Lower lobe of right lung (tissue), 2 donors: ENCODE results near the gene NR4A3. TPM values are rescaled to one million over a fixed set of nuclear protein-coding genes. Genes with fewer than 3 reads are reported as not detected.

Experiments
- ATAC-seq, 2 donors: fragments of 200-7000 bp; cut with Tn5 transposase; one replicate each; pipeline ENCODE4 v1.9.1; 2020 to 2022; ENCODE audit warnings: mild to moderate bottlenecking in 2 of 2, moderate library complexity in 2 of 2
- DNase-seq: peaks from one replicate; pipeline ENCODE4 v3.0.0-alpha.2; 2020
- H3K27ac ChIP-seq: fragments of 200-600 bp; one replicate; pipeline ENCODE4 v1.8.0; 2022
- H3K27me3 ChIP-seq: fragments of 200-600 bp; one replicate; pipeline ENCODE4 v1.8.0; 2022; ENCODE audit warnings: low read depth
- H3K36me3 ChIP-seq: fragments of 200-600 bp; one replicate; pipeline ENCODE4 v1.8.0; 2022; ENCODE audit warnings: mild to moderate bottlenecking
- H3K4me1 ChIP-seq: fragments of 200-600 bp; one replicate; pipeline ENCODE4 v1.8.0; 2022
- H3K4me3 ChIP-seq: fragments of 200-600 bp; one replicate; pipeline ENCODE4 v1.8.0; 2022; ENCODE audit warnings: mild to moderate bottlenecking
- H3K9me3 ChIP-seq: fragments of 200-600 bp; one replicate; pipeline ENCODE4 v1.8.0; 2022
- intact Hi-C: fragments of 100-400 bp; cut with DNase I; formaldehyde crosslinking; loops from one replicate; pipeline ENCODE4 v1.11.0; 2022
- total RNA-seq: library from RNA; stranded (reverse); fragmentation: NEBNext Ultra II Directional; extraction: Animal tissue kit (Norgen Biotek cat#: 25700); gene quantifications from one replicate; pipeline ENCODE4 v1.2.1, GENCODE V29; 2021
- TF ChIP-seq, protein P1 (sequence below): fragments of 200-600 bp; IDR thresholded peaks from one replicate; pipeline ENCODE4 v1.8.0; 2022; ENCODE audit warnings: antibody characterized with exemption, mild to moderate bottlenecking
- donor health status: DM: no; HTN: yes; CAD: no; lungs with severe emphysema.

NR4A3 gene
- total RNA-seq, 1 donor from 2014 or later: 1.7 TPM

DNA sequence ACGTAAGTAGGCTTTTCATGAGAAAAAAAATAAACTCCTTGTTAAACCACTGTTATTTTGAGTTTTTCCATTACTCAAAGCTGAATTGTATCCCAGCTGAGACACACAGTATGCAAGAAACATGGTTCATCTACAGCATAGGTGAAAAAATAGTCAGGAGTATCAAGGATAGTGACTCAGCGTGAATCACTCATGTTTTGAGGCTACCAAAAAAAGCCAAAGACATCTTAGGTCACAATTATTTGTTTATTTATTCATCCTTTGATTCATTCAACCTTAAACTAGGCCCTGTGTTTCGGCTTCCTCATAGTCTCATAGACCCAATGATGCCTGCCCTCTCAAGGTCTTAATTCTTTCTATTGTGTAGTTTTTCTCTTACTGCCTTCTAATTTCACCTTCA lies 51.8 kb downstream of the NR4A3 start:
- no peak overlapping the region for H3K4me3 ChIP-seq
- no peak overlapping the region for H3K27ac ChIP-seq
- no peaks in the 10 kb centered on the region for H3K27me3 ChIP-seq
- no peak for ATAC-seq
- H3K9me3 ChIP-seq: no peaks in the 10 kb centered on the region
- no peaks in the 10 kb centered on the region for H3K36me3 ChIP-seq
- no peak for DNase-seq
- TF ChIP-seq, protein P1, sequence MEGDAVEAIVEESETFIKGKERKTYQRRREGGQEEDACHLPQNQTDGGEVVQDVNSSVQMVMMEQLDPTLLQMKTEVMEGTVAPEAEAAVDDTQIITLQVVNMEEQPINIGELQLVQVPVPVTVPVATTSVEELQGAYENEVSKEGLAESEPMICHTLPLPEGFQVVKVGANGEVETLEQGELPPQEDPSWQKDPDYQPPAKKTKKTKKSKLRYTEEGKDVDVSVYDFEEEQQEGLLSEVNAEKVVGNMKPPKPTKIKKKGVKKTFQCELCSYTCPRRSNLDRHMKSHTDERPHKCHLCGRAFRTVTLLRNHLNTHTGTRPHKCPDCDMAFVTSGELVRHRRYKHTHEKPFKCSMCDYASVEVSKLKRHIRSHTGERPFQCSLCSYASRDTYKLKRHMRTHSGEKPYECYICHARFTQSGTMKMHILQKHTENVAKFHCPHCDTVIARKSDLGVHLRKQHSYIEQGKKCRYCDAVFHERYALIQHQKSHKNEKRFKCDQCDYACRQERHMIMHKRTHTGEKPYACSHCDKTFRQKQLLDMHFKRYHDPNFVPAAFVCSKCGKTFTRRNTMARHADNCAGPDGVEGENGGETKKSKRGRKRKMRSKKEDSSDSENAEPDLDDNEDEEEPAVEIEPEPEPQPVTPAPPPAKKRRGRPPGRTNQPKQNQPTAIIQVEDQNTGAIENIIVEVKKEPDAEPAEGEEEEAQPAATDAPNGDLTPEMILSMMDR: no peak
- no peaks in the 10 kb centered on the region for H3K4me1 ChIP-seq
- intact Hi-C loops: no loop called here

DNA sequence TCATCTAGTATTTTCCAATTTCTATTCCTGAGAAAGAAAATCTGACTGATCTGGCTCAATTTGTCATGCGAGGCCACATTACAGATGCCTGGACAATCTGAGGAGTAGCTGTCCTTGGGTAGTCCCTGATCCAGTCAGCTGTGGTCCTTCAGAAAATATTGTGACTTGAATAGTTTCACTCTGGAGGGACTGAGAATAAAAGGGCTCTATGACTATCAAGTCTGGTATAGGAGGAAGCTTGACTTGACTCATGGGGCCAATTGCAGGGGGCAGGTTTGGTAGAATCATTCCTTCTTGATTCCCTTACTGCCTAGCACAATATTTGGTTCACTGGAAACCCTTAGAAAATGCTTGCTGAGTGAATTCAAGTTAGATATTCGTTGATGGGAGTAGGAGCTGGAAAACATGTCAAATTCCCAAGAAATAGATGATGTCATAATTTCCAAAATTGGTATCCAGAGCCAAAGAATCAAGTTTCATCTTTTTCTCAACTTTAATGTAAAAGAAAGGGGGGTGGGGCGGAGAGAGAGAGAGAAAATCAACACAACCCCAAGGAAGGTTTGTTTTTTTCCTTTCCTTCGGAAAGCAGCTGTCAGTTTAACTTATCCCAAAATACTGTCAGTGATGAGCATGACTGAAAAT lies 52.4 kb downstream of the NR4A3 start:
- Histone ChIP-seq H3K4me1 (no peaks in the 10 kb centered on the region), H3K27me3 (no peaks in the 10 kb centered on the region), H3K9me3 (no peaks in the 10 kb centered on the region), H3K27ac (no peak overlapping the region), H3K36me3 (no peaks in the 10 kb centered on the region), H3K4me3 (no peak overlapping the region)
- ATAC-seq (no peak), DNase-seq (no peak)
- TF ChIP-seq, protein P1: no peak
- intact Hi-C loops: no loop called here

DNA sequence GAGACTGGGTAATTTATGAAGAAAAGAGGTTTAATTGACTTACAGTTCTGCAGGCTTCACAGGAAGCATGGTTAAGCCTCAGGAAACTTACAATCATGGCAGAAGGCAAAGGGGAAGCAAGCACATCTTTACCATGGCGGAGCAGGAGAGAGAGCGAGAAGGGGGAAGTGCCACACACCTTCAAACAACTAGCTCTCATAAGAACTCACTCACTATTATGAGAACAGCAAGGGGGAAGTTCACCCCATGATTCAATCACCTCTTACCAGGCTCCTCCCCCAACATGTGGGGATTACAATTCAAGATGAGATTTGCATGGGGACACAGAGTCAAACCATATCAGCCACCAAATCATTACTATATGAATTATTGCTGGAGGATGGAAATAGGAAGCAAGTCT lies 54.5 kb downstream of the NR4A3 start:
- no peak overlapping the region for H3K4me3 ChIP-seq
- H3K9me3 ChIP-seq: no peaks in the 10 kb centered on the region
- TF ChIP-seq, protein P1: no peak
- H3K27ac ChIP-seq: no peak overlapping the region
- no peaks in the 10 kb centered on the region for H3K36me3 ChIP-seq
- no peaks in the 10 kb centered on the region for H3K27me3 ChIP-seq
- H3K4me1 ChIP-seq: no peaks in the 10 kb centered on the region
- ATAC-seq (no peak), DNase-seq (no peak)
- intact Hi-C loops: no loop called here

DNA sequence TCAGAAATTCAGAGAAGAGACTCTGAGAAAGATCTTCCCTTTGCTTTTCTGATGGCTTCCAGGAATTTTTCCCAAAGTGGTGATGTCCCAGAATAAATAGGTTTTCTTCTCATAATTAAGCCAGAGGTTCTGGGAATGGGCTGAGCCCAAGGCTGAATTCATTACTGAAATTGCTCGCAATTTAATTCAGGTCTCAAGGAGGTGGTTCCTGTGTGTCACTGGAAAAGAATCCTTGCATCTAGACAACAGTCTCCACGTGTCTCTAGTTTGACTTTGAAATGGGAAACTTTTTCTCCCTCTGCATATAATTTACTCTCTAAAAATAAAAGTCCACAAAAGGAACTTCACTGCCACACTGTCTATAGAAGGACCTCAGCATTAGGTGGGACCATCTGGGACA lies 57.0 kb downstream of the NR4A3 start:
- Histone ChIP-seq H3K9me3 (no peaks in the 10 kb centered on the region), H3K27me3 (no peaks in the 10 kb centered on the region), H3K4me1 (no peaks in the 10 kb centered on the region), H3K27ac (no peak overlapping the region), H3K4me3 (no peak overlapping the region), H3K36me3 (no peaks in the 10 kb centered on the region)
- TF ChIP-seq, protein P1: no peak
- intact Hi-C loops: no loop called here
- no peak for ATAC-seq
- no peak for DNase-seq

DNA sequence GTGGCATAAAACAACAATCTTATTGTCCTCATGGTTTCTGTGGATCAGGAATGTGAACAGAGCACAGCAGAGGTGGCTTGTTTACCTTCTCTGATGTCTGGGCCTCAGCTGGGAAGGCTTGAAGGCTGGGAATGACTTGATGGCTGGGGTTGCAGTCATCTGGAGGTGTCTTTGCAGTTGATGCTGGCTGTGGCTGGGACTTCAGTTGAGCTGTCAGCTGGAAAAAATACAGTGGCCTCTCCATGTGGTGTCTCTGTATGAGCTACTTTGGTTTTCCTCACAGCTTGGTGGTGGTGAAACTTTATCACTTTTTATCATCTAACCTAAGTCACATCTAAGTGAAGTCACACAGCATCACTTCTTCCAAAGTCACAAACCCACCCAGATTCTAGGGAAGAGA lies 60.1 kb downstream of the NR4A3 start:
- intact Hi-C loops: no loop called here
- no peak for ATAC-seq
- DNase-seq: no peak
- Histone ChIP-seq H3K9me3 (no peaks in the 10 kb centered on the region), H3K4me3 (no peak overlapping the region), H3K36me3 (no peaks in the 10 kb centered on the region), H3K27me3 (no peaks in the 10 kb centered on the region), H3K27ac (no peak overlapping the region), H3K4me1 (no peaks in the 10 kb centered on the region)
- TF ChIP-seq, protein P1: no peak
